ENCODE measurements around the gene ABCA10. TPM values are rescaled to one million over a fixed set of nuclear protein-coding genes. Genes with fewer than 3 reads are reported as not detected.

Gene ABCA10
- total RNA-seq, 4 donors from 2014 or later = 0.23 to 7.8 (median 1.9) TPM

DNA sequence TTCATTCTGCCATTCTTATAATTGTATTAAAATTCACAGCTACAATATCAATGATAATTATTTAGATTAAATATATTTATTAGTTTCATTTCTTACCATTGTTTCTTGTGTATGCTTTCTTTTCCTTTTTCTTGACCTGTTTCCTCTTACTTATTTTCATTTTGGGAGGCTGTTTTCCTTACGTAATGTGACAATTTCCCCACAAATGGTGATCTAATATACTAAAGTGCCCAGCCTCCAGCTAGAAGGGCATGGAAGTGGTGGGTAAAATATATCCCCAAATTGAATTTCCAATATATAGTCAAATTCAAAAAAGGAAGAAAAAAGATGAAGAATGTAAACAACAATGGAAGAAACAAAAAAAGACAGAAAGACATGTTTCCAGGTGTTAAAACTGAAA, 85.5 kb downstream of the ABCA10 start:
- Histone ChIP-seq H3K4me3 (no peak overlapping the region), H3K27me3 (no peaks in the 10 kb centered on the region), H3K9me3 (no peaks in the 10 kb centered on the region), H3K4me1 (peaks cover 0 to 12% (median 5%) of the 10 kb centered on the region in 3 donors), H3K36me3 (peaks cover 0 to 1% (median 0%) of the 10 kb centered on the region in 3 donors), H3K27ac (peak overlapping the region in 1 of 4 donors; percentile 52)
- TF ChIP-seq, protein P1, sequence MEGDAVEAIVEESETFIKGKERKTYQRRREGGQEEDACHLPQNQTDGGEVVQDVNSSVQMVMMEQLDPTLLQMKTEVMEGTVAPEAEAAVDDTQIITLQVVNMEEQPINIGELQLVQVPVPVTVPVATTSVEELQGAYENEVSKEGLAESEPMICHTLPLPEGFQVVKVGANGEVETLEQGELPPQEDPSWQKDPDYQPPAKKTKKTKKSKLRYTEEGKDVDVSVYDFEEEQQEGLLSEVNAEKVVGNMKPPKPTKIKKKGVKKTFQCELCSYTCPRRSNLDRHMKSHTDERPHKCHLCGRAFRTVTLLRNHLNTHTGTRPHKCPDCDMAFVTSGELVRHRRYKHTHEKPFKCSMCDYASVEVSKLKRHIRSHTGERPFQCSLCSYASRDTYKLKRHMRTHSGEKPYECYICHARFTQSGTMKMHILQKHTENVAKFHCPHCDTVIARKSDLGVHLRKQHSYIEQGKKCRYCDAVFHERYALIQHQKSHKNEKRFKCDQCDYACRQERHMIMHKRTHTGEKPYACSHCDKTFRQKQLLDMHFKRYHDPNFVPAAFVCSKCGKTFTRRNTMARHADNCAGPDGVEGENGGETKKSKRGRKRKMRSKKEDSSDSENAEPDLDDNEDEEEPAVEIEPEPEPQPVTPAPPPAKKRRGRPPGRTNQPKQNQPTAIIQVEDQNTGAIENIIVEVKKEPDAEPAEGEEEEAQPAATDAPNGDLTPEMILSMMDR (IDR thresholded peaks at IDR 0.05) = no peak
- no peak for TF ChIP-seq POLR2A (IDR thresholded peaks at IDR 0.05)
- intact Hi-C loops (cut with DNase I) = no loop called here
- 78 to 100% methylated on average over 1 of the region's 1 CpG for WGBS, 2 donors
- DNase-seq = no peak

DNA sequence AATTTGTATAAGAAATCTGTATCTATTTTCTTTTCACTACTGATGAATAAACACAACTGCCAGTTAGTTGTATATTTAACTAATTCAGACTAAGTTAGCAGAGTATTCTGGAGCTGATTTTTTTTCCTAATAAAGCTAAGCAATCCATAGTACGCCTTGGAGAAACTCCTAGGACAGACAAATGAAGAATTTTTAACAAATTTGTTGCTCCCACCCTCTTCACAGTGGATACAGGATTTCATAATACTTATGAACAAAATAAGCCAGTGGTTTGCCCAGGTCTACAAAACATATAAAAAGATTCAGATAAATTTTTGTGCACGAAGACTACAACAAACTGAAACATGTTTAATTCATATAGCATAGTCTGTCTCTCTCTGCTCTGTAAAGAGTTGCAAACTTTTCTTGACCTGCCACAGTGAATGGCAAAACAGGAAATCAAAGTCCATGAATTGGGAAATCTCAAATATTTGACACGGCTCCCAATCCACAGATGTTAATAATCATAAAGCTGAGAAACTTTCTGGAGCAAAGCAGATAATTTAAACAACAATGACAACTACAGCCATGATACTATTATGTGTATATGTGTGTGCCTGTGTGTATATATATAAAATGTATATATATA, 86.3 kb downstream of the ABCA10 start:
- no peaks in the 10 kb centered on the region for H3K9me3 ChIP-seq
- intact Hi-C loops (cut with DNase I) = no loop called here
- H3K4me1 ChIP-seq = peaks cover 0 to 12% (median 5%) of the 10 kb centered on the region in 3 donors
- H3K27ac ChIP-seq = peak overlapping the region in 3 of 4 donors; percentile 52 to 69 (median 63)
- TF ChIP-seq, protein P1 (IDR thresholded peaks at IDR 0.05) = no peak
- no peak for TF ChIP-seq POLR2A (IDR thresholded peaks at IDR 0.05)
- peaks cover 0 to 8% (median 0%) of the 10 kb centered on the region in 3 donors for H3K36me3 ChIP-seq
- no peaks in the 10 kb centered on the region for H3K27me3 ChIP-seq
- peak overlapping the region in 3 of 4 donors; percentile 24 to 58 (median 36) for H3K4me3 ChIP-seq
- WGBS, 2 donors = 36 to 40% methylated on average over 3 of the region's 3 CpGs
- DNase-seq = no peak

GRCh38 chr17:69141431-69142174, 87.0 kb downstream of the ABCA10 start, which contains the start of gene ABCA6:
ABCA6 (minus strand) TSS chr17:69141895; CDS start chr17:69140703, 1,192 bp downstream.
- H3K4me3 ChIP-seq = peak within 1 kb of the TSS in 3 of 4 donors; percentile 24 to 58 (median 36)
- peaks cover 0 to 14% (median 0%) of the 10 kb centered on the region in 3 donors for H3K36me3 ChIP-seq
- peak within 1 kb of the TSS in 3 of 4 donors; percentile 52 to 69 (median 63) for H3K27ac ChIP-seq
- intact Hi-C loops (cut with DNase I) = no loop called here
- TF ChIP-seq, protein P1 (IDR thresholded peaks at IDR 0.05) = no peak
- TF ChIP-seq POLR2A (IDR thresholded peaks at IDR 0.05) = no peak
- WGBS, 2 donors = 24 to 43% methylated on average over 4 of the region's 4 CpGs
- no peaks in the 10 kb centered on the region for H3K27me3 ChIP-seq
- H3K4me1 ChIP-seq = peaks cover 0 to 12% (median 5%) of the 10 kb centered on the region in 3 donors
- H3K9me3 ChIP-seq = no peaks in the 10 kb centered on the region
- no peak for DNase-seq

DNA sequence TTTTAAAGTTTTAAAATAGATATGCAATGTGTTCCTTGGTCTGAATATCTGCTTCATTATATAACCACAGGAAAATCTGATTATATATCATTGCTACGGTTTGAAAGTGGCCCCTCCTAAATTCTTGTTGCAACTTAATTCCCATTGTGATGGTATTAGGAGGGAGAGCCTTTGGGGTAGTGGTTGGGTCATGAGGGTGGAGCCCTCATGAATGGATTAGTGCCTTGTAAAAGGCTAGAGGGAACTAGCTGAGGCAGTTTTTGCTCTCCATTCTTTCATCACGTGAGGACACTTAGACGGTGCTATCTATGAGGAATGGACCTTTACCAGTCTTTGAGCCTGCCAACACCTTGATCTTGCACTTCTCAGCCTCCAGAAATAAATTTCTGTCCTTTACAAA, 94.5 kb downstream of the ABCA10 start:
- Histone ChIP-seq H3K27ac (no peak overlapping the region), H3K27me3 (no peaks in the 10 kb centered on the region), H3K4me3 (no peak overlapping the region), H3K36me3 (peaks cover 0 to 28% (median 0%) of the 10 kb centered on the region in 3 donors), H3K4me1 (no peaks in the 10 kb centered on the region), H3K9me3 (no peaks in the 10 kb centered on the region)
- intact Hi-C loops (cut with DNase I) = no loop called here
- no peak for DNase-seq
- 56 to 79% methylated on average over 3 of the region's 3 CpGs for WGBS, 2 donors
- TF ChIP-seq POLR2A (IDR thresholded peaks at IDR 0.05) = no peak
- TF ChIP-seq, protein P1 (IDR thresholded peaks at IDR 0.05) = no peak

Measured in esophagus squamous epithelium (tissue), 5 donors.